OCI-LY1 (cell line): ENCODE results near the gene MRO.
"Not testable (repeated sequence)": the region's sequence is repeated elsewhere in the genome, so short reads cannot be mapped to it uniquely, and the experiment has no call there.

ENCODE experiments used
- H2AFZ ChIP-seq: fragments of 200-600 bp; sonication (generic), shearing (Covaris generic); 2 replicates; pipeline ENCODE4 v1.6.0; 2014; ENCODE audit warnings: antibody characterized with exemption, mild to moderate bottlenecking, low read length
- H3F3A ChIP-seq: fragments of 200-600 bp; sonication (generic), shearing (Covaris generic); 2 replicates; pipeline ENCODE4 v1.6.0; 2014; ENCODE audit warnings: mild to moderate bottlenecking, antibody characterized with exemption, low read length, moderate library complexity; ENCODE audit not compliant: insufficient read depth
- H3K27ac ChIP-seq: fragments of 200-600 bp; sonication (generic); 2 replicates; pipeline ENCODE4 v1.5.1; 2014; ENCODE audit warnings: low read length, mixed run types, mild to moderate bottlenecking, low read depth; ENCODE audit not compliant: poor library complexity, severe bottlenecking
- H3K27me3 ChIP-seq: fragments of 200-600 bp; sonication (generic); 2 replicates; pipeline ENCODE4 v1.6.0; 2014; ENCODE audit warnings: antibody characterized with exemption, mild to moderate bottlenecking, low read length, moderate library complexity; ENCODE audit not compliant: insufficient read depth
- H3K36me3 ChIP-seq: fragments of 200-600 bp; sonication (generic); 2 replicates; pipeline ENCODE4 v1.6.1; 2014; ENCODE audit warnings: mild to moderate bottlenecking, antibody characterized with exemption, low read length, moderate library complexity, mixed read lengths; ENCODE audit not compliant: insufficient read depth
- H3K4me1 ChIP-seq: fragments of 200-600 bp; sonication (generic); 2 replicates; pipeline ENCODE4 v1.5.1; 2014; ENCODE audit warnings: mild to moderate bottlenecking, low read length, moderate library complexity; ENCODE audit not compliant: insufficient read depth, severe bottlenecking
- H3K4me2 ChIP-seq: fragments of 200-600 bp; sonication (generic), shearing (Covaris generic); 2 replicates; pipeline ENCODE4 v1.6.1; 2014; ENCODE audit warnings: low read length
- H3K4me3 ChIP-seq: fragments of 200-600 bp; sonication (generic); 2 replicates; pipeline ENCODE4 v1.5.1; 2014; ENCODE audit warnings: low read length, low read depth, mild to moderate bottlenecking, mixed read lengths; ENCODE audit not compliant: poor library complexity, severe bottlenecking
- H3K79me2 ChIP-seq: fragments of 200-600 bp; shearing (Covaris generic); 2 replicates; pipeline ENCODE4 v1.6.1; 2016; ENCODE audit warnings: mixed run types, low read length, mixed read lengths; ENCODE audit not compliant: insufficient read depth
- H3K9ac ChIP-seq: fragments of 200-600 bp; sonication (generic), shearing (Covaris generic); 2 replicates; pipeline ENCODE4 v1.6.1; 2014; ENCODE audit warnings: mild to moderate bottlenecking, low read length, mixed read lengths
- H3K9me2 ChIP-seq: fragments of 200-600 bp; sonication (generic), shearing (Covaris generic); 2 replicates; pipeline ENCODE4 v1.6.1; 2014; ENCODE audit warnings: low read depth, mild to moderate bottlenecking, low read length, mixed read lengths
- H3K9me3 ChIP-seq: fragments of 200-600 bp; shearing (Covaris generic); 2 replicates; pipeline ENCODE4 v1.6.1; 2014; ENCODE audit warnings: low read length, mixed read lengths
- H4K20me1 ChIP-seq: fragments of 200-600 bp; sonication (generic), shearing (Covaris generic); 2 replicates; pipeline ENCODE4 v1.6.0; 2016; ENCODE audit warnings: mild to moderate bottlenecking, low read length; ENCODE audit not compliant: insufficient read depth
- CTCF ChIP-seq: fragments of 200-600 bp; sonication (generic), shearing (Covaris generic); IDR thresholded peaks from 2 replicates; pipeline ENCODE4 v1.5.1; 2017; ENCODE audit warnings: mild to moderate bottlenecking, antibody characterized with exemption, low read length, moderate library complexity, mixed read lengths
- EZH2 ChIP-seq: fragments of 200-600 bp; sonication (generic), shearing (Covaris generic); IDR thresholded peaks from 2 replicates; pipeline ENCODE4 v1.8.0; 2017; ENCODE audit warnings: borderline replicate concordance, mixed run types, mild to moderate bottlenecking, antibody characterized with exemption, low read length, moderate library complexity, mixed read lengths

The MRO gene

GRCh38 chr18:50836521-50836957, 16.7 kb upstream of the MRO start:
- H3K4me1 ChIP-seq: peaks cover 17% of the 10 kb centered on the region
- TF ChIP-seq CTCF (no peak), EZH2 (no peak)
- H3K79me2 ChIP-seq: no peaks in the 10 kb centered on the region
- no peaks in the 10 kb centered on the region for H3K27me3 ChIP-seq
- H3K36me3 ChIP-seq: no peaks in the 10 kb centered on the region
- H3K9me3 ChIP-seq: no peaks in the 10 kb centered on the region
- H3K4me2 ChIP-seq: no peak overlapping the region
- no peaks in the 10 kb centered on the region for H4K20me1 ChIP-seq
- H3K4me3 ChIP-seq: no peak overlapping the region
- H3K9me2 ChIP-seq: no peaks in the 10 kb centered on the region
- H3K9ac ChIP-seq: no peak overlapping the region
- H3K27ac ChIP-seq: no peak overlapping the region
- no peaks in the 10 kb centered on the region for H3F3A ChIP-seq
- H2AFZ ChIP-seq: no peak overlapping the region

GRCh38 chr18:50833496-50833895, 13.7 kb upstream of the MRO start:
- not testable (repeated sequence) for H3K4me2 ChIP-seq, H3K36me3 ChIP-seq, H2AFZ ChIP-seq, H3K27ac ChIP-seq, H3K9me2 ChIP-seq, H3K4me3 ChIP-seq, H3K9ac ChIP-seq, H3K9me3 ChIP-seq, H4K20me1 ChIP-seq, H3K79me2 ChIP-seq, H3K27me3 ChIP-seq, H3F3A ChIP-seq
- peaks cover 17% of the 10 kb centered on the region for H3K4me1 ChIP-seq

- H3K9ac ChIP-seq: no peak overlapping the region
- H3K27ac ChIP-seq: no peak overlapping the region
- H3K79me2 ChIP-seq: no peaks in the 10 kb centered on the region
- H3K27me3 ChIP-seq: no peaks in the 10 kb centered on the region
- H3K9me3 ChIP-seq: no peaks in the 10 kb centered on the region
- H3K4me1 ChIP-seq: peaks cover 17% of the 10 kb centered on the region
- TF ChIP-seq CTCF: no peak
- no peak for TF ChIP-seq EZH2
- H3K4me3 ChIP-seq: no peak overlapping the region
- H3K4me2 ChIP-seq: no peak overlapping the region
- no peaks in the 10 kb centered on the region for H3K9me2 ChIP-seq
- H2AFZ ChIP-seq: no peak overlapping the region
- H3K36me3 ChIP-seq: no peaks in the 10 kb centered on the region
- no peaks in the 10 kb centered on the region for H4K20me1 ChIP-seq
- H3F3A ChIP-seq: no peaks in the 10 kb centered on the region
These were observed 12.9 kb upstream of the MRO start for GRCh38 chr18:50832754-50833153.

GRCh38 chr18:50830544-50830943, 10.7 kb upstream of the MRO start:
- TF ChIP-seq CTCF: no peak
- TF ChIP-seq EZH2: no peak
- Histone ChIP-seq H3K9me3 (no peaks in the 10 kb centered on the region), H3K9me2 (no peaks in the 10 kb centered on the region), H3K9ac (no peak overlapping the region), H3K4me1 (peaks cover 6% of the 10 kb centered on the region), H3K4me3 (no peak overlapping the region), H4K20me1 (no peaks in the 10 kb centered on the region), H3K79me2 (no peaks in the 10 kb centered on the region), H2AFZ (no peak overlapping the region; the same call in 1 of the 2 replicates), H3K27ac (no peak overlapping the region), H3K36me3 (no peaks in the 10 kb centered on the region), H3K4me2 (no peak overlapping the region), H3F3A (no peaks in the 10 kb centered on the region), H3K27me3 (no peaks in the 10 kb centered on the region)
